Caco-2 (cell line): ENCODE data around the gene PDE2A. TPM values are rescaled to one million over a fixed set of nuclear protein-coding genes. Genes with fewer than 3 reads are reported as not detected.

ENCODE experiments used
- BruUV-seq: library from RNA; stranded (reverse); fragments of 400-500 nt; replicated peaks from 2 replicates; lab custom pipeline; 2021; lab: Mats Ljungman, UMichigan
- CTCF ChIA-PET: fragments of 300-600 bp; sonication (Branson Sonifier 250); formaldehyde crosslinking; loops from one replicate; lab custom pipeline; 2022; ENCODE audit warnings: antibody characterized with exemption; lab: Charles Lee
- POLR2A ChIA-PET: fragments of 300-600 bp; sonication (Branson Sonifier 250); formaldehyde crosslinking; loops from one replicate; lab custom pipeline; 2022; ENCODE audit warnings: antibody characterized with exemption; lab: Charles Lee
- DNase-seq, 2 experiments: peaks; one replicate each; pipeline versions ENCODE4 v3.0.0 to v3.0.0-alpha.2; 2020 to 2022
- H3K27me3 ChIP-seq: replicated peaks from 2 replicates; pipeline ENCODE4 v1.6.0; 2011; ENCODE audit warnings: low read length; ENCODE audit not compliant: control insufficient read depth, insufficient read depth
- H3K36me3 ChIP-seq: 2 replicates; pipeline ENCODE4 v1.5.1; 2011; ENCODE audit warnings: low read length; ENCODE audit not compliant: control insufficient read depth, insufficient read depth
- H3K4me1 ChIP-seq: fragments of 250-450 bp; sonication (Bioruptor Pico); 2 replicates; pipeline ENCODE4 v1.5.1; 2020; ENCODE audit warnings: mild to moderate bottlenecking
- H3K4me3 ChIP-seq: 2 replicates; pipeline ENCODE4 v1.5.1; 2011; ENCODE audit warnings: low read depth, mild to moderate bottlenecking, control low read depth, low read length
- H3K9me3 ChIP-seq: fragments of 250-450 bp; sonication (Bioruptor Pico); 2 replicates; pipeline ENCODE4 v1.5.1; 2020; ENCODE audit warnings: mild to moderate bottlenecking, moderate library complexity
- H3K27ac Mint-ChIP-seq: one replicate; pipeline ENCODE4 v1.8.0; 2022; ENCODE audit warnings: mixed read lengths; ENCODE audit not compliant: unreplicated experiment
- H3K27me3 Mint-ChIP-seq: one replicate; pipeline ENCODE4 v1.8.0; 2022; ENCODE audit warnings: mixed read lengths; ENCODE audit not compliant: insufficient read depth, unreplicated experiment
- H3K36me3 Mint-ChIP-seq: one replicate; pipeline ENCODE4 v1.8.0; 2022; ENCODE audit warnings: mild to moderate bottlenecking, mixed read lengths; ENCODE audit not compliant: insufficient read depth, unreplicated experiment
- H3K4me1 Mint-ChIP-seq: one replicate; pipeline ENCODE4 v1.8.0; 2022; ENCODE audit warnings: low read depth, mixed read lengths; ENCODE audit not compliant: unreplicated experiment
- H3K4me3 Mint-ChIP-seq: one replicate; pipeline ENCODE4 v1.8.0; 2022; ENCODE audit warnings: mild to moderate bottlenecking, moderate library complexity, mixed read lengths; ENCODE audit not compliant: unreplicated experiment
- H3K9me3 Mint-ChIP-seq: one replicate; pipeline ENCODE4 v1.8.0; 2022; ENCODE audit warnings: mixed read lengths; ENCODE audit not compliant: unreplicated experiment
- intact Hi-C: fragments of 100-400 bp; cut with micrococcal nuclease; formaldehyde crosslinking; loops from one replicate; pipeline ENCODE4 v1.10.0; 2022; ENCODE audit not compliant: unreplicated experiment
- total RNA-seq: library from RNA; stranded (reverse); gene quantifications from 2 replicates; pipeline ENCODE4 v1.2.3, GENCODE V29; 2022
- TF ChIP-seq, protein P1 (sequence below), 2 experiments: fragments of 200-600 bp in 1 of 2; IDR thresholded peaks; 1 replicate in 1 of 2; 2 replicates in 1 of 2; pipeline versions ENCODE4 v1.5.1 to v1.8.0; 2011 to 2022; ENCODE audit warnings: antibody characterized with exemption in 1 of 2, control low read depth in 1 of 2, inconsistent platforms in 1 of 2, low read depth in 1 of 2, low read length in 1 of 2, mild to moderate bottlenecking in 1 of 2, moderate library complexity in 1 of 2; ENCODE audit not compliant: insufficient read depth in 1 of 2, severe bottlenecking in 1 of 2, unreplicated experiment in 1 of 2

Gene PDE2A
- total RNA-seq, 1 experiment from 2014 or later = 1.4 TPM

DNA sequence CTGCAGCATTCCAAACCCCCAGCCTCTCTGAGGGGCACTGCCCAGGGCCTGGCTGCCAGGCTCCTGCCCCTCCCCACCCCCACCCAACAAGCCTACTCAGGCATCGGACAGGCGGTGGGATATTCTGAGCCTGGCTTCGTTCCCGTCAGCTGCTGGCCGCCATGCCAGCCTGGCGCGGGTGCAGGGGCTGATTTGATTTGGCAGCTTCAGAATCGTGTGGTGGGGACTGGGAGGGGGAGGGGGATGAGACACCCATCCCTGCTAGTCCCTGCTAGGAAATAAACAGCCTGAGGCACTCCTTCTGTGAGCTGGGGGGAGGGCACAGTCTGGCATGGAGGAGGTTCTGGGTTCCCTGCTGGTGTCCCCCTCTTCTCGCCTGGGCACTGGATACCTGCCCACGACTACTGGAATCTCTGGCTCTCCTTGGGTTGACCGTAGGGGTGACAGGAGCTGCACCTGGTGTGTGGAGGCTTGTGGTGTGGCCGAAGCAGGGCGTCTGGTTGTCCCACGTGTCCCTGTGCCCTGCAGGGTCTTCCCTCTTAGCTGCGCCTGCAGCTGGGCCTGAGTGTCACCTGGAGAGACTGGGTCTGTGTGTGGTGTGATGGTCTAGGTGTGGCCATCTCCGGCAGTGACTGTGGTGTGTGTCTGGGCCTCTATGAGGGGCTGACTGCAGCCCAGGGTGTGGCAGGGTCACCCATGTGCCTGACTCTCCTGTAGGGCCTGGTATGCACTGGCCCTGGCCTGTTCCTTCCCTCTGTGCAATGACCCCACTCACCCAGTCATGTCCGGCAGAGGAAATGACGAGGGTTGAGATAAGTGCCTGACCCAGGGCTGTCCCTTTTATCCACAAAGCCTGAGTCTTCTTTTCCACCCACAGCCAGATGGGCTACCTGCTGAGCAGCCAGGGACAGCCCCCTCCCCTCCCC, 42.2 kb downstream of the PDE2A start:
- peaks cover 25% of the 10 kb centered on the region for H3K27me3 Mint-ChIP-seq
- no peak for DNase-seq
- Histone ChIP-seq H3K27me3 (no peaks in the 10 kb centered on the region; the same call in 1 of the 2 replicates), H3K36me3 (no peaks in the 10 kb centered on the region), H3K9me3 (no peaks in the 10 kb centered on the region), H3K4me3 (no peak overlapping the region), H3K4me1 (no peaks in the 10 kb centered on the region)
- intact Hi-C loops = no loop called here
- ChIA-PET CTCF (interaction anchor here (0.6 kb wide), 1 partner anchor 240 kb away, joined by 3 read pairs; no protein-coding TSS in a partner anchor), POLR2A (no interaction called here)
- H3K4me1 Mint-ChIP-seq = peaks cover 8% of the 10 kb centered on the region
- H3K27ac Mint-ChIP-seq = no peak overlapping the region
- H3K4me3 Mint-ChIP-seq = no peak overlapping the region
- H3K9me3 Mint-ChIP-seq = no peaks in the 10 kb centered on the region
- BruUV-seq = no TSS peak
- H3K36me3 Mint-ChIP-seq = no peaks in the 10 kb centered on the region
- TF ChIP-seq, protein P1, sequence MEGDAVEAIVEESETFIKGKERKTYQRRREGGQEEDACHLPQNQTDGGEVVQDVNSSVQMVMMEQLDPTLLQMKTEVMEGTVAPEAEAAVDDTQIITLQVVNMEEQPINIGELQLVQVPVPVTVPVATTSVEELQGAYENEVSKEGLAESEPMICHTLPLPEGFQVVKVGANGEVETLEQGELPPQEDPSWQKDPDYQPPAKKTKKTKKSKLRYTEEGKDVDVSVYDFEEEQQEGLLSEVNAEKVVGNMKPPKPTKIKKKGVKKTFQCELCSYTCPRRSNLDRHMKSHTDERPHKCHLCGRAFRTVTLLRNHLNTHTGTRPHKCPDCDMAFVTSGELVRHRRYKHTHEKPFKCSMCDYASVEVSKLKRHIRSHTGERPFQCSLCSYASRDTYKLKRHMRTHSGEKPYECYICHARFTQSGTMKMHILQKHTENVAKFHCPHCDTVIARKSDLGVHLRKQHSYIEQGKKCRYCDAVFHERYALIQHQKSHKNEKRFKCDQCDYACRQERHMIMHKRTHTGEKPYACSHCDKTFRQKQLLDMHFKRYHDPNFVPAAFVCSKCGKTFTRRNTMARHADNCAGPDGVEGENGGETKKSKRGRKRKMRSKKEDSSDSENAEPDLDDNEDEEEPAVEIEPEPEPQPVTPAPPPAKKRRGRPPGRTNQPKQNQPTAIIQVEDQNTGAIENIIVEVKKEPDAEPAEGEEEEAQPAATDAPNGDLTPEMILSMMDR (IDR thresholded peaks at IDR 0.05; ENCODE audit: insufficient read depth in 1 of 2, low read depth in 1 of 2, low read length in 1 of 2, severe bottlenecking in 1 of 2, unreplicated experiment in 1 of 2) = no peak

DNA sequence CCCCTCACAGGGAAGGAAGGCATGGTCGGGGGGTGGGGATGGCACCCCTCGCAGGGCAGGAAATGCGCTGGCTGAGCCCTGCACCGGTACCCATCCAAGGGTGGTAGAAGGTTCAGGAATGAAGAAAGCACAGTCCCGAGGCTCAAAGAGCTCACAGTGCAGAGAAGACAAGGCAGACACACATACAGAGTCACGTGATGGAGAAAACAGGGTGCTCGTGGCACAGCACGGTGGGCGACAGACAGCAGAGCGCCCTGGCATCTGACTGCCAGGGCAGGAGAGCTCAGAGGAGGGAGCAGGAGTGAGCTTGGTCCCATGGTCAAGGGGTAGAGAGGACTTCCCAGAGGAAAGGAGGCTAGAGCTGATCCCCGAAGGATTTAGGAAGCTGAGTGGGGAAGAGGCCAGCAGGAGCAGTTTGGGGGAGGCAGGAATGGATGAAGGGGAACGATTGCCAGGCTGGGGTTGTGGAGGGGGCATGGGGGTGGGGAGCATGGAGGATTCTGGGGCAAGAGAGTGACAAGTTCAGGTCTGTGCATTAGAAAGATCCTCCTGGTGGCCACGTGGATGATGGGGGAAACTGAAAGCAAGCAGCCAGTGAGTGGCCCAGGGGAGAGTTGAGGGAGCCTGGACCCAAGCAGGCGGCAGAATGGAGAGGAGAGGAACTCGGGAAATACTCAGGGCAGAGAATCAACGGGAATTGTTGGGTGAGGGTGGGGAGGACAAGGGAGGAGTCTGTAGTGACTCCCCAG, 43.9 kb downstream of the PDE2A start:
- H3K4me3 ChIP-seq = no peak overlapping the region
- TF ChIP-seq, protein P1 (IDR thresholded peaks at IDR 0.05; ENCODE audit: insufficient read depth in 1 of 2, low read depth in 1 of 2, low read length in 1 of 2, severe bottlenecking in 1 of 2, unreplicated experiment in 1 of 2) = no peak
- peaks cover 6% of the 10 kb centered on the region for H3K4me1 ChIP-seq
- Mint-ChIP-seq H3K36me3 (no peaks in the 10 kb centered on the region), H3K4me3 (no peak overlapping the region), H3K27me3 (peaks cover 16% of the 10 kb centered on the region), H3K9me3 (no peaks in the 10 kb centered on the region), H3K4me1 (peaks cover 15% of the 10 kb centered on the region), H3K27ac (no peak overlapping the region)
- POLR2A ChIA-PET = no interaction called here
- H3K9me3 ChIP-seq = no peaks in the 10 kb centered on the region
- H3K27me3 ChIP-seq = no peaks in the 10 kb centered on the region; the same call in 1 of the 2 replicates
- no peak for DNase-seq
- BruUV-seq = no TSS peak
- no peaks in the 10 kb centered on the region for H3K36me3 ChIP-seq
- intact Hi-C loops = no loop called here
- CTCF ChIA-PET = interaction anchor here (0.6 to 1.1 kb wide), 5 partner anchors 31 to 1018 kb away, joined by 3 to 4 read pairs (median 3); no protein-coding TSS in a partner anchor

- no peak overlapping the region for H3K27ac Mint-ChIP-seq
- POLR2A ChIA-PET = no interaction called here
- TF ChIP-seq, protein P1 (IDR thresholded peaks at IDR 0.05; ENCODE audit: insufficient read depth in 1 of 2, low read depth in 1 of 2, low read length in 1 of 2, severe bottlenecking in 1 of 2, unreplicated experiment in 1 of 2) = no peak
Measured at GRCh38 chr11:72629266-72629665, 45.0 kb downstream of the PDE2A start.

More at GRCh38 chr11:72629266-72629665, 45.0 kb downstream of the PDE2A start:
- Mint-ChIP-seq H3K4me3 (no peak overlapping the region), H3K27me3 (peaks cover 17% of the 10 kb centered on the region), H3K4me1 (peaks cover 17% of the 10 kb centered on the region), H3K9me3 (no peaks in the 10 kb centered on the region), H3K36me3 (no peaks in the 10 kb centered on the region)
- BruUV-seq = no TSS peak
- H3K4me1 ChIP-seq = peaks cover 6% of the 10 kb centered on the region
- no peak for DNase-seq
- intact Hi-C loops = no loop called here
- H3K4me3 ChIP-seq = no peak overlapping the region
- no peaks in the 10 kb centered on the region for H3K9me3 ChIP-seq
- H3K36me3 ChIP-seq = no peaks in the 10 kb centered on the region
- no peaks in the 10 kb centered on the region for H3K27me3 ChIP-seq
- CTCF ChIA-PET = interaction anchor here (1.1 kb wide), 2 partner anchors 39 to 55 kb away, joined by 3 to 4 read pairs; no protein-coding TSS in a partner anchor
